ENCODE measurements around the gene ACSL4.

ACSL4 gene

DNA sequence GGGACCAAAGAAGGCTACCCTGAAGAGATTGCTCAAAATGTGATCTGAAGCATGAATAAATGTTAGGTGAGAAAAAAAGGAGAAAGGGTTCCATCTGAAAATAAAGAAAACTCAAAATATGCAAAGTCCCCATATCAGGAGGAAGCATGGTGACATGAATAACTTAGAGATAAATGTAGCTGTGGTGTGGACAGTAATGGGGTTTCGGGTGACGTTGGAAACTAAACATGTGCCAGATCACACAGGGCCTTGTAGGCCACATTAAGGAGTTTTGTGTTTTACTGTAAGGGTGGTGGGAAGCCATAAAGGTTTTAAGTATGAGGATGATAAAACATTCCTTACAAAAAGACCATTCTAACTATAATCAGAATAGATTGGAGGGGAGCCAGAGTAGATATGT lies 40.3 kb upstream of the ACSL4 start:
- TF ChIP-seq, protein P1, sequence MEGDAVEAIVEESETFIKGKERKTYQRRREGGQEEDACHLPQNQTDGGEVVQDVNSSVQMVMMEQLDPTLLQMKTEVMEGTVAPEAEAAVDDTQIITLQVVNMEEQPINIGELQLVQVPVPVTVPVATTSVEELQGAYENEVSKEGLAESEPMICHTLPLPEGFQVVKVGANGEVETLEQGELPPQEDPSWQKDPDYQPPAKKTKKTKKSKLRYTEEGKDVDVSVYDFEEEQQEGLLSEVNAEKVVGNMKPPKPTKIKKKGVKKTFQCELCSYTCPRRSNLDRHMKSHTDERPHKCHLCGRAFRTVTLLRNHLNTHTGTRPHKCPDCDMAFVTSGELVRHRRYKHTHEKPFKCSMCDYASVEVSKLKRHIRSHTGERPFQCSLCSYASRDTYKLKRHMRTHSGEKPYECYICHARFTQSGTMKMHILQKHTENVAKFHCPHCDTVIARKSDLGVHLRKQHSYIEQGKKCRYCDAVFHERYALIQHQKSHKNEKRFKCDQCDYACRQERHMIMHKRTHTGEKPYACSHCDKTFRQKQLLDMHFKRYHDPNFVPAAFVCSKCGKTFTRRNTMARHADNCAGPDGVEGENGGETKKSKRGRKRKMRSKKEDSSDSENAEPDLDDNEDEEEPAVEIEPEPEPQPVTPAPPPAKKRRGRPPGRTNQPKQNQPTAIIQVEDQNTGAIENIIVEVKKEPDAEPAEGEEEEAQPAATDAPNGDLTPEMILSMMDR (conservative IDR thresholded peaks at IDR 0.05; ENCODE audit: low read length), result no peak
- H3K4me3 ChIP-seq (ENCODE audit: low read length), result no peak overlapping the region
- no peak for DNase-seq (ENCODE audit: low read depth)

DNA sequence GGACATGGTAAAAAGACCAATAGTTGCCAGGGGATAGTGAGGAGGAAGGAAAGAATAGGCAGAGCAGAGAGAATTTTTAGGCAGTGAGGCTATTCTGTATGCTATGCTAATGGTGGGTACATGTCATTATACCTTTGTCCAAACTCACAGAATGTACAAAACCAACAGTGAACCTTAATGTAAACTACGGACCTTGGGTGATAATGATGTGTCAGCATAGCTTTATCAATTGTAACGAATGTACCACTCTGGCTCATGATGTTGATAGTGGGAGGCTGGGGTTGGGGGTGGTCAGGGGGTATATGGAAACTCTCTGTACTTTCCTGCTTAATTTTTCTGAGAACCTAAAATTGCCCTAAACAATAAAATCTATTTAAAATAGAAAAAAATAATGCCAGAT lies 37.7 kb upstream of the ACSL4 start:
- H3K4me3 ChIP-seq (ENCODE audit: low read length), result no peak overlapping the region
- TF ChIP-seq, protein P1 (conservative IDR thresholded peaks at IDR 0.05; ENCODE audit: low read length), result no peak
- DNase-seq (ENCODE audit: low read depth), result no peak

DNA sequence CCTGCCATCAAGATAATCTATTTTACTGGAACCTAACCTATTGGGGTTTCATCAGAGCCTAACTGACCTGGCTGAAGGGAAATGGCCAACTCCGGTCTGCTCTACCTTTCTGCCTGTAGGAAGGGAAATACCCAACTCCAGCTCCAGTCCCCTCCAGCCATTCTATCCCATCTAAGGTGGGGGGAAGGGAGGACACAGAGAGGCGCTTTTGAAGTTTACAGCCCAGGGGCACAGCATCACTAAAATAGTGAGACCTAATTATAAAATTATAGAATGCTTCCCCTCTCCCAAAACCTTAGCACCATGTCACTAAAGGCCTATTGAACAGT lies 27.8 kb upstream of the ACSL4 start:
- DNase-seq (ENCODE audit: low read depth), result no peak
- H3K4me3 ChIP-seq (ENCODE audit: low read length), result no peak overlapping the region
- TF ChIP-seq, protein P1 (conservative IDR thresholded peaks at IDR 0.05; ENCODE audit: low read length), result no peak

DNA sequence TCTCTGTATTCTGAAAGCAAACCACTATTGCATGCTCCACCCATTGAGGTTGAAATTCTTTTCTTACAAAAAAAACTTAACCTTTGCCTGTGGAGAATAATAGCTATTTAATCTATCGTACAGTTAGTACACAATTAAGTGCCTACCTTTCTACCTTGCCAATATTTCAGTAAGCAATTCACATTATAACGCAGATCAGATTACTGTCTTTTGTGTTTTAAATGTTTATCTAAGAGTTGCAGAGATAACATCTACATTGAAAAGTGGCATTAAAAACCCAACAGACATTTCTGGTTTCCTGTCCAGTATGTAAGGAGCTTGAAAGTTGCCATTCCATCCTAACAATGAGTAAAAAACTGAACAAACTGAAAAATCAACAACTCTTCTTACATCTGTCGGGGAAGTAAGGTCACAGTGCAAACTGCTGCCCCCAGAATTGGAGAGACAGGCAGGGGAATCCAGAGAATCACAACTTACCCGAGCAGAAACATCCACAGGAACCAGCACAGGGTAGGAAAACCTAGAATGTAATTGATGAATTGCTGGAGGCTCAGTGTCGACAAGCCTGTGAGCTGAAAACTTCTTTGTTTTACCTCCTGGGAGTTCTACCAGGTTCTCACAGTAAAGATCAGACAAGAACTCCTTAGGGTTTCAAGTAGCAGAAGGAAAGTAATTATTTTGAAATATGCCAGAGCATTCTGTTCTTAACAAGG lies 27.3 kb upstream of the ACSL4 start:
- no peak for DNase-seq (ENCODE audit: low read depth)
- TF ChIP-seq, protein P1 (conservative IDR thresholded peaks at IDR 0.05; ENCODE audit: low read length), result no peak
- no peak overlapping the region for H3K4me3 ChIP-seq (ENCODE audit: low read length)

DNA sequence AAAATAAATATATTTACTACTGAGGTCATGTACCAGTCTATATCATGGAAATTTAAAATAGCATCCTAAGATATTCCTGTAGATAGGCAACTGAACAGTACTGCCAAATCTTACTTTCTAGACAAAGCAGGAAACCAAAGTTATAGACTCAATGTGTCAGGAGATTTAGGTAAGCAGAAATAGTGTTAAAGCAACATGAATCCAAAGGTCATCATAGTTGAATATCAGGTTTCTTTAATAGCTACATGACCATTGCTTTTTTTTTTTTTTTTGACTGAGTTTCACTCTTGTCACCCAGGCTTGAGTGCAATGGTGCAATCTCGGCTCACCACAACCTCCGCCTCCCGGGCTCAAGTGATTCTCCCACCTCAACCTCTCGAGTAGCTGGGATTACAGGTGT lies 20.2 kb upstream of the ACSL4 start:
- no peak for DNase-seq (ENCODE audit: low read depth)
- TF ChIP-seq, protein P1 (conservative IDR thresholded peaks at IDR 0.05; ENCODE audit: low read length), result no peak

DNA sequence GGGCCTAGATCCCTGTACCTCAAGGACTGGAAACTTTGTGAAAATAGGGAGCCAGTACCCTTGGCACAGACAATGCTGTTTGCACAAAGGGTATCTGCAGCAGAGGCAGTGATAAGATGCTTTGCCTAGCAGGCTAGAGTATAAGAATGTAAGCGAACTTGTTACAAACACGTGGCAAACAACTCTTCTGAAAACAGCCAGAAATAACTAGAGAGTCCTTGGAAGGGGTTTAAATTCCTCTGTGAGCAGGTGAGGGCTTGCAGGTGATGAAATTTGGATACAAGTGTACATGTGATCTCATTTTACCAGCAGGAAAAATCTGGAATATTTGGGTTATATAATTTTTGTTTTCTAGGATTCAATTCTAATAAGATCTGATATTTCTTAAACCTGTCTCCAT lies 18.6 kb upstream of the ACSL4 start:
- no peak overlapping the region for H3K4me3 ChIP-seq (ENCODE audit: low read length)
- DNase-seq (ENCODE audit: low read depth), result no peak
- TF ChIP-seq, protein P1 (conservative IDR thresholded peaks at IDR 0.05; ENCODE audit: low read length), result no peak

More for the DNA sequence above, 20.2 kb upstream of the ACSL4 start:
- H3K4me3 ChIP-seq (ENCODE audit: low read length), result no peak overlapping the region

DNA sequence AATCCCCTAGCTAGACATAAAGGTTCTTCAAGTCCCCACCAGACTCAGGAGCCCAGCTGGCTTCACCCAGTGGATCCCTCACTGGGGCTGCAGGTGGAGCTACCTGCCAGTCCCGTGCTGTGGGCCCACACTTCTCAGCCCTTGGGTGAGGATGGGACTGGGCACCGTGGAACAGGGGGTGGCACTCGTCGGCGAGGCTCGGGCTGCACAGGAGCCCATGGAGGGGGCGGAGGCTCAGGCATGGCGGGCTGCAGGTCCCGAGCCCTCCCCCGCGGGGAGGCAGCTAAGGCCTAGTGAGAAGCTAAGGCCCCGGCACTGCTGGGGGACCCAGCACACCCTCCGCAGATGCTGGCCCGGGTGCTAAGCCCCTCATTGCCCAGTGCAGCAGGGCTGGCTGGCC lies 16.1 kb upstream of the ACSL4 start:
- TF ChIP-seq, protein P1 (conservative IDR thresholded peaks at IDR 0.05; ENCODE audit: low read length), result no peak
- DNase-seq (ENCODE audit: low read depth), result no peak
- no peak overlapping the region for H3K4me3 ChIP-seq (ENCODE audit: low read length)

All from AG10803 (cell line).